ENCODE data around the gene ABHD16B. TPM values are rescaled to one million over a fixed set of nuclear protein-coding genes. Genes with fewer than 3 reads are reported as not detected.

The ABHD16B gene
- not detected in 5 replicates for total RNA-seq (2022; extraction: Qiagen RNA extraction)

GRCh38 chr20:63861365-63861934 is at the start of gene ABHD16B:
TSS of gene ABHD16B (plus strand) at chr20:63861498. CDS start at chr20:63861541, 43 bp downstream.

GRCh38 chr20:63830841-63831588 is 30.3 kb upstream of the ABHD16B start, which contains the start of gene ZBTB46:
TSS of gene ZBTB46 (minus strand) at chr20:63831264. CDS start at chr20:63790757, 40,507 bp downstream.

GRCh38 chr20:63864978-63865640 is 3.8 kb downstream of the ABHD16B start, which contains the start of gene TPD52L2:
TSS of gene TPD52L2 (plus strand) at chr20:63865270. CDS start at chr20:63865366, 96 bp downstream.

GRCh38 chr20:63894358-63895201 is 33.3 kb downstream of the ABHD16B start, which contains the start of gene DNAJC5:
TSS of gene DNAJC5 (plus strand) at chr20:63895126. CDS start at chr20:63928346, 33,220 bp downstream.

Other genes starting within 250 kb of the ABHD16B start
- 8.5 to 10.5 TPM (median 10.0 TPM) in 5 replicates for gene GMEB2, start 234.4 kb upstream of the ABHD16B start, total RNA-seq (2022; extraction: Qiagen RNA extraction)
- gene STMN3, start 208.1 kb upstream of the ABHD16B start, total RNA-seq (2022; extraction: Qiagen RNA extraction), result 7.1 to 11.5 TPM (median 9.5 TPM) in 5 replicates
- gene RTEL1, start 203.2 kb upstream of the ABHD16B start, total RNA-seq (2022; extraction: Qiagen RNA extraction), result 4.1 to 7.9 TPM (median 5.6 TPM) in 5 replicates
- 0.22 to 0.87 TPM (median 0.69 TPM) in 5 replicates for gene TNFRSF6B, start 164.8 kb upstream of the ABHD16B start, total RNA-seq (2022; extraction: Qiagen RNA extraction)
- gene ARFRP1, start 153.5 kb upstream of the ABHD16B start, total RNA-seq (2022; extraction: Qiagen RNA extraction), result 30.6 to 43.0 TPM (median 36.4 TPM) in 5 replicates
- gene ZGPAT, start 153.5 kb upstream of the ABHD16B start, total RNA-seq (2022; extraction: Qiagen RNA extraction), result 20.1 to 30.0 TPM (median 26.1 TPM) in 5 replicates
- gene LIME1, start 124.8 kb upstream of the ABHD16B start, total RNA-seq (2022; extraction: Qiagen RNA extraction), result 3.7 to 10.8 TPM (median 9.0 TPM) in 5 replicates
- 55.9 to 101 TPM (median 89.8 TPM) in 5 replicates for gene SLC2A4RG, start 121.7 kb upstream of the ABHD16B start, total RNA-seq (2022; extraction: Qiagen RNA extraction)
- 0.73 to 0.85 TPM (median 0.76 TPM) in 5 replicates for gene ZBTB46, start 30.2 kb upstream of the ABHD16B start, total RNA-seq (2022; extraction: Qiagen RNA extraction)
- 131 to 135 TPM (median 134 TPM) in 5 replicates for gene TPD52L2, start 3.8 kb downstream of the ABHD16B start, total RNA-seq (2022; extraction: Qiagen RNA extraction)
- 25.9 to 29.2 TPM (median 28.0 TPM) in 5 replicates for gene DNAJC5, start 33.6 kb downstream of the ABHD16B start, total RNA-seq (2022; extraction: Qiagen RNA extraction)
- gene UCKL1, start 94.9 kb downstream of the ABHD16B start, total RNA-seq (2022; extraction: Qiagen RNA extraction), result 26.1 to 36.0 TPM (median 31.2 TPM) in 5 replicates
- 10.2 to 13.7 TPM (median 11.8 TPM) in 5 replicates for gene ZNF512B, start 108.4 kb downstream of the ABHD16B start, total RNA-seq (2022; extraction: Qiagen RNA extraction)
- 0.05 TPM in 1 of 5 replicates, not detected in the others for gene SAMD10, start 118.1 kb downstream of the ABHD16B start, total RNA-seq (2022; extraction: Qiagen RNA extraction)
- 52.7 to 54.9 TPM (median 54.7 TPM) in 5 replicates for gene PRPF6, start 119.6 kb downstream of the ABHD16B start, total RNA-seq (2022; extraction: Qiagen RNA extraction)
- 0.10 to 0.56 TPM (median 0.41 TPM) in 5 replicates for gene C20orf204, start 174.7 kb downstream of the ABHD16B start, total RNA-seq (2022; extraction: Qiagen RNA extraction)
- gene SOX18, start 188.1 kb downstream of the ABHD16B start, total RNA-seq (2022; extraction: Qiagen RNA extraction), result 1.6 to 2.9 TPM (median 2.6 TPM) in 5 replicates
- gene TCEA2, start 201.7 kb downstream of the ABHD16B start, total RNA-seq (2022; extraction: Qiagen RNA extraction), result 30.0 to 51.1 TPM (median 47.8 TPM) in 5 replicates
- 39.1 to 53.5 TPM (median 50.3 TPM) in 5 replicates for gene RGS19, start 218.0 kb downstream of the ABHD16B start, total RNA-seq (2022; extraction: Qiagen RNA extraction)
- 1.3 to 2.3 TPM (median 1.7 TPM) in 5 replicates for gene OPRL1, start 218.6 kb downstream of the ABHD16B start, total RNA-seq (2022; extraction: Qiagen RNA extraction)
- gene LKAAEAR1, start 222.9 kb downstream of the ABHD16B start, total RNA-seq (2022; extraction: Qiagen RNA extraction), result 0.65 to 3.1 TPM (median 2.4 TPM) in 5 replicates
- gene NPBWR2, start 246.1 kb downstream of the ABHD16B start, total RNA-seq (2022; extraction: Qiagen RNA extraction), result not detected in 5 replicates

Data from A549 treated with AZD2906 at 1 μM for 4 hours (cell line).